ENCODE results near the gene TMIGD3. TPM values are rescaled to one million over a fixed set of nuclear protein-coding genes. Genes with fewer than 3 reads are reported as not detected.

TMIGD3 gene
- total RNA-seq, 1 donor from 2014 or later, result 9.0 TPM

DNA sequence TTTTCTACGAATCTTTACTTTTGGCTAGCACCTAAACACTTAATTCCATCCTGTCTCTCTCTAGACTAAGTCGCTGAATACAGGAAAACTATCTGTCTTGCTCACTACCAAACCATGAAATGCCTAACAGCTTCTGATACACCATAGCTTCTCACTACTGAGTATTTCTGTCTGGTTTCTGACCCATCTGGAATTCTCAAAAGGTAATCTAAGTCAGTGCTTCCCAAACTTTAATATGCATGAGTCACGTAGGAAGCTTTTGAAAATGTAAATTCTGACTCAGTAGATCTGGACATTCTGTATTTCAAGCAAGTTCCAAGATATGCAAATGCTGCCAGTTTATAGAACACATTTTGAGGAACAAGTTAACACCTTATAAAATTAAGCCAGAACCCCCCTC lies 66.7 kb downstream of the TMIGD3 start:
- TF ChIP-seq, protein P1, sequence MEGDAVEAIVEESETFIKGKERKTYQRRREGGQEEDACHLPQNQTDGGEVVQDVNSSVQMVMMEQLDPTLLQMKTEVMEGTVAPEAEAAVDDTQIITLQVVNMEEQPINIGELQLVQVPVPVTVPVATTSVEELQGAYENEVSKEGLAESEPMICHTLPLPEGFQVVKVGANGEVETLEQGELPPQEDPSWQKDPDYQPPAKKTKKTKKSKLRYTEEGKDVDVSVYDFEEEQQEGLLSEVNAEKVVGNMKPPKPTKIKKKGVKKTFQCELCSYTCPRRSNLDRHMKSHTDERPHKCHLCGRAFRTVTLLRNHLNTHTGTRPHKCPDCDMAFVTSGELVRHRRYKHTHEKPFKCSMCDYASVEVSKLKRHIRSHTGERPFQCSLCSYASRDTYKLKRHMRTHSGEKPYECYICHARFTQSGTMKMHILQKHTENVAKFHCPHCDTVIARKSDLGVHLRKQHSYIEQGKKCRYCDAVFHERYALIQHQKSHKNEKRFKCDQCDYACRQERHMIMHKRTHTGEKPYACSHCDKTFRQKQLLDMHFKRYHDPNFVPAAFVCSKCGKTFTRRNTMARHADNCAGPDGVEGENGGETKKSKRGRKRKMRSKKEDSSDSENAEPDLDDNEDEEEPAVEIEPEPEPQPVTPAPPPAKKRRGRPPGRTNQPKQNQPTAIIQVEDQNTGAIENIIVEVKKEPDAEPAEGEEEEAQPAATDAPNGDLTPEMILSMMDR (IDR thresholded peaks at IDR 0.05), result no peak
- no peaks in the 10 kb centered on the region for H3K9me3 ChIP-seq
- intact Hi-C loops (cut with DNase I), result no loop called here

More for the DNA sequence above, 66.7 kb downstream of the TMIGD3 start:
- Histone ChIP-seq H3K36me3 (peaks cover 43% of the 10 kb centered on the region), H3K4me1 (no peaks in the 10 kb centered on the region), H3K27me3 (ENCODE audit: low read depth) (no peaks in the 10 kb centered on the region), H3K27ac (no peak overlapping the region), H3K4me3 (no peak overlapping the region)
- ATAC-seq (no peak), DNase-seq (no peak)

Other genes starting within 250 kb of the TMIGD3 start
- gene CHIA, start 212.8 kb downstream of the TMIGD3 start, total RNA-seq, result 10.9 TPM
- gene OVGP1, start 75.9 kb downstream of the TMIGD3 start, total RNA-seq, result 1.1 TPM
- 15.1 TPM for gene WDR77, start 54.4 kb downstream of the TMIGD3 start, total RNA-seq
- gene ATP5PB, start 54.2 kb downstream of the TMIGD3 start, total RNA-seq, result 157 TPM
- gene C1orf162, start 29.6 kb downstream of the TMIGD3 start, total RNA-seq, result 135 TPM
- 10.3 TPM for gene ADORA3, start within 50 bp of the TMIGD3 start, total RNA-seq
- gene RAP1A, start 116.2 kb upstream of the TMIGD3 start, total RNA-seq, result 134 TPM
- 14.7 TPM for gene INKA2, start 235.8 kb upstream of the TMIGD3 start, total RNA-seq

Data from lower lobe of right lung (tissue), 2 donors.